Suprapubic skin (tissue), 4 donors: ENCODE results near the gene CD2BP2.

Experiments used
- EP300 ChIP-seq: sonication (generic); formaldehyde crosslinking; IDR thresholded peaks from one replicate; pipeline ENCODE4 v1.6.1; 2017; ENCODE audit warnings: antibody characterized with exemption
- POLR2A ChIP-seq, 2 donors: fragments of 450-650 bp; IDR thresholded peaks; one replicate each; pipeline ENCODE4 v1.6.1; 2017; ENCODE audit warnings: antibody characterized with exemption in 2 of 2, mild to moderate bottlenecking in 2 of 2, moderate library complexity in 2 of 2
- POLR2AphosphoS5 ChIP-seq, 3 donors: sonication (generic); formaldehyde crosslinking; IDR thresholded peaks; one replicate each; pipeline ENCODE4 v1.6.1; 2017; ENCODE audit warnings: antibody characterized with exemption in 3 of 3
- TF ChIP-seq, protein P1 (sequence below), 2 donors: fragments of 200-600 bp in 1 of 2; fragments of 450-650 bp in 1 of 2; sonication (generic) in 1 of 2; IDR thresholded peaks; one replicate each; pipeline ENCODE4 v1.5.1; 2016 to 2019; ENCODE audit warnings: antibody characterized with exemption in 2 of 2, mild to moderate bottlenecking in 1 of 2, moderate library complexity in 1 of 2

- TF ChIP-seq, protein P1, sequence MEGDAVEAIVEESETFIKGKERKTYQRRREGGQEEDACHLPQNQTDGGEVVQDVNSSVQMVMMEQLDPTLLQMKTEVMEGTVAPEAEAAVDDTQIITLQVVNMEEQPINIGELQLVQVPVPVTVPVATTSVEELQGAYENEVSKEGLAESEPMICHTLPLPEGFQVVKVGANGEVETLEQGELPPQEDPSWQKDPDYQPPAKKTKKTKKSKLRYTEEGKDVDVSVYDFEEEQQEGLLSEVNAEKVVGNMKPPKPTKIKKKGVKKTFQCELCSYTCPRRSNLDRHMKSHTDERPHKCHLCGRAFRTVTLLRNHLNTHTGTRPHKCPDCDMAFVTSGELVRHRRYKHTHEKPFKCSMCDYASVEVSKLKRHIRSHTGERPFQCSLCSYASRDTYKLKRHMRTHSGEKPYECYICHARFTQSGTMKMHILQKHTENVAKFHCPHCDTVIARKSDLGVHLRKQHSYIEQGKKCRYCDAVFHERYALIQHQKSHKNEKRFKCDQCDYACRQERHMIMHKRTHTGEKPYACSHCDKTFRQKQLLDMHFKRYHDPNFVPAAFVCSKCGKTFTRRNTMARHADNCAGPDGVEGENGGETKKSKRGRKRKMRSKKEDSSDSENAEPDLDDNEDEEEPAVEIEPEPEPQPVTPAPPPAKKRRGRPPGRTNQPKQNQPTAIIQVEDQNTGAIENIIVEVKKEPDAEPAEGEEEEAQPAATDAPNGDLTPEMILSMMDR (IDR thresholded peaks at IDR 0.05) = no peak
- TF ChIP-seq POLR2A (IDR thresholded peaks at IDR 0.05) = no peak
- no peak for TF ChIP-seq POLR2AphosphoS5 (IDR thresholded peaks at IDR 0.05)
- TF ChIP-seq EP300 = no peak
Observed at GRCh38 chr16:30369091-30369937, 14.2 kb upstream of the CD2BP2 start.
